A673 (cell line): ENCODE results near the gene ACP7. TPM values are rescaled to one million over a fixed set of nuclear protein-coding genes. Genes with fewer than 3 reads are reported as not detected.

Source experiments
- BruUV-seq: library from RNA; stranded (reverse); fragments of 400-500 nt; replicated peaks from 2 replicates; lab custom pipeline; 2021; lab: Mats Ljungman, UMichigan
- CTCF ChIA-PET: fragments of 300-600 bp; sonication (Branson Sonifier 250); formaldehyde crosslinking; loops from one replicate; lab custom pipeline; 2022; ENCODE audit warnings: antibody characterized with exemption; lab: Charles Lee
- POLR2A ChIA-PET: fragments of 300-600 bp; sonication (Branson Sonifier 250); formaldehyde crosslinking; loops from one replicate; lab custom pipeline; 2022; ENCODE audit warnings: antibody characterized with exemption; ENCODE audit not compliant: low non-redundant PET; lab: Charles Lee
- DNase-seq: peaks from one replicate; pipeline ENCODE4 v3.0.0-alpha.2; 2015; ENCODE audit warnings: low spot score
- H3K27ac ChIP-seq: fragments of 200-600 bp; sonication (generic); 2 replicates; pipeline ENCODE4 v1.5.1; 2016; ENCODE audit warnings: mixed run types, low read depth, mild to moderate bottlenecking, mixed read lengths, antibody characterized with exemption, low read length; ENCODE audit not compliant: poor library complexity, severe bottlenecking
- H3K27me3 ChIP-seq: fragments of 200-600 bp; sonication (generic); replicated peaks from 2 replicates; pipeline ENCODE4 v1.6.1; 2017; ENCODE audit warnings: mixed run types, low read depth, mild to moderate bottlenecking, mixed read lengths, antibody characterized with exemption, low read length; ENCODE audit not compliant: insufficient read depth, poor library complexity
- H3K36me3 ChIP-seq: fragments of 200-600 bp; sonication (generic); 2 replicates; pipeline ENCODE4 v1.6.1; 2016; ENCODE audit warnings: mixed run types, mild to moderate bottlenecking, mixed read lengths, antibody characterized with exemption, low read length; ENCODE audit not compliant: insufficient read depth, poor library complexity, severe bottlenecking
- H3K4me1 ChIP-seq: fragments of 200-600 bp; sonication (generic); 2 replicates; pipeline ENCODE4 v1.6.1; 2017; ENCODE audit warnings: mixed run types, mild to moderate bottlenecking, mixed read lengths, antibody characterized with exemption, low read length; ENCODE audit not compliant: insufficient read depth, poor library complexity, severe bottlenecking
- H3K4me3 ChIP-seq: fragments of 200-600 bp; sonication (generic); 2 replicates; pipeline ENCODE4 v1.5.1; 2016; ENCODE audit warnings: low read depth, mixed run types, mild to moderate bottlenecking, mixed read lengths, low read length; ENCODE audit not compliant: poor library complexity, severe bottlenecking
- H3K9me3 ChIP-seq: fragments of 200-600 bp; sonication (generic); 2 replicates; pipeline ENCODE4 v1.6.1; 2016; ENCODE audit warnings: mixed run types, low read depth, mild to moderate bottlenecking, mixed read lengths, antibody characterized with exemption, low read length; ENCODE audit not compliant: poor library complexity, severe bottlenecking
- CTCF ChIP-seq: fragments of 300-800, 200-600 bp; sonication (generic); conservative IDR thresholded peaks from 2 replicates; pipeline ENCODE4 v1.5.1; 2017; ENCODE audit warnings: low read depth, mild to moderate bottlenecking, antibody characterized with exemption, low read length, moderate library complexity, mixed read lengths
- EZH2 ChIP-seq: fragments of 200-600 bp; sonication (generic); IDR thresholded peaks from 2 replicates; pipeline ENCODE4 v1.6.1; 2017; ENCODE audit warnings: borderline replicate concordance, low read depth, mild to moderate bottlenecking, mixed read lengths, antibody characterized with exemption, low read length; ENCODE audit not compliant: poor library complexity, severe bottlenecking
- intact Hi-C: fragments of 100-400 bp; cut with micrococcal nuclease; formaldehyde crosslinking; loops from one replicate; pipeline ENCODE4 v1.10.0; 2022; ENCODE audit not compliant: unreplicated experiment
- total RNA-seq: library from RNA; stranded (reverse); gene quantifications from 2 replicates; pipeline ENCODE4 v1.2.3, GENCODE V29; 2021

The ACP7 gene
- total RNA-seq, 1 experiment from 2014 or later, result not detected

- ChIA-PET CTCF (no interaction called here), POLR2A (no interaction called here)
- no peak for DNase-seq
- no peak overlapping the region for H3K27ac ChIP-seq
- no peaks in the 10 kb centered on the region for H3K9me3 ChIP-seq
- TF ChIP-seq EZH2, result no peak
- no peak for TF ChIP-seq CTCF
- no TSS peak for BruUV-seq
- no peaks in the 10 kb centered on the region for H3K27me3 ChIP-seq
- intact Hi-C loops, result no loop called here
- H3K4me3 ChIP-seq, result no peak overlapping the region
- no peaks in the 10 kb centered on the region for H3K4me1 ChIP-seq
- H3K36me3 ChIP-seq, result no peaks in the 10 kb centered on the region
These were observed 49.5 kb downstream of the ACP7 start for GRCh38 chr19:39133431-39134270.

- intact Hi-C loops, result no loop called here
- no peaks in the 10 kb centered on the region for H3K9me3 ChIP-seq
- no peak for TF ChIP-seq EZH2
- TF ChIP-seq CTCF, result no peak
- POLR2A ChIA-PET, result no interaction called here
- H3K36me3 ChIP-seq, result no peaks in the 10 kb centered on the region
- H3K27me3 ChIP-seq, result no peaks in the 10 kb centered on the region
- H3K27ac ChIP-seq, result no peak overlapping the region
- no TSS peak for BruUV-seq
- no peak for DNase-seq
- no peaks in the 10 kb centered on the region for H3K4me1 ChIP-seq
- CTCF ChIA-PET, result no interaction called here
- no peak overlapping the region for H3K4me3 ChIP-seq
These were observed 51.5 kb downstream of the ACP7 start for GRCh38 chr19:39135701-39136100.

- no peak for DNase-seq
- intact Hi-C loops, result no loop called here
- H3K4me3 ChIP-seq, result no peak overlapping the region
- no peaks in the 10 kb centered on the region for H3K9me3 ChIP-seq
- H3K36me3 ChIP-seq, result no peaks in the 10 kb centered on the region
- no peak for TF ChIP-seq CTCF
- TF ChIP-seq EZH2, result no peak
- H3K27me3 ChIP-seq, result no peaks in the 10 kb centered on the region
- H3K4me1 ChIP-seq, result no peaks in the 10 kb centered on the region
- no peak overlapping the region for H3K27ac ChIP-seq
- ChIA-PET POLR2A (interaction anchor here (0.6 kb wide), 1 partner anchor 143 kb away, joined by 21 read pairs; no protein-coding TSS in a partner anchor), CTCF (no interaction called here)
- no TSS peak for BruUV-seq
These were observed 52.2 kb downstream of the ACP7 start for GRCh38 chr19:39136225-39136940.
